ENCODE data around the gene DENND2A.
"Not testable (repeated sequence)": the region's sequence is repeated elsewhere in the genome, so short reads cannot be mapped to it uniquely, and the experiment has no call there.

The DENND2A gene

DNA sequence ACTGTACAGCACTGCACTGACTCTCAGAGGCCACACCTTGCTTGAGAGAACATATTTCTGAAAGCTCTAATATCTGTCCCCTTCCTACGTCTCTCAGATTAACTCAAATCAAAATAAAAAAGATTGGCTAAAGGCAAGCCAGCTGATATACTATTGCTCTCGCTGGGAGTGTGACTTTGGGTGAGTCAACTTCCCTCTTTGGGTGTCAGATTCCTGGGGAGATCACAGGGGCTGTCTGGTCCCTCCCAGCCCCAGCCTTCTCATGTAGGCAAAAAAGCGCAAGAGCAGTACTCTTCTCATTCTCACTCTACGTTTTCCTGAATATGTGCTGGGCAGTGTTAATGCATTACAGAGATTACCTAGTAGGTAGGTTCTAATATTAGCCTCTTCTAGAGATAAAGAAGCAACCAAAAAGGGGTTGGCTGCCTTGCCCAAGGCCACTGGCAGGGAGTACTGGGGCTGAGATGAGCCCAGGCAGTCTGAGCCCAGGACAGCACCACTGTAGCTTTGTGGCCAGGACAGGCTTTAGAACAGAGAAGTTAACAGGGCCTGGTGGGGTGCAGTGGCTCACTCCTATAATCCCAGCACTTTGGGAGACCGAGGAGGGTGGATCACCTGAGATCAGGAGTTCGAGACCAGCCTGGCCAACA is 9.1 kb upstream of the DENND2A start:
- in situ Hi-C loops (cut with MboI; ENCODE audit: low sequenced_read_pairs), result no loop called here

DNA sequence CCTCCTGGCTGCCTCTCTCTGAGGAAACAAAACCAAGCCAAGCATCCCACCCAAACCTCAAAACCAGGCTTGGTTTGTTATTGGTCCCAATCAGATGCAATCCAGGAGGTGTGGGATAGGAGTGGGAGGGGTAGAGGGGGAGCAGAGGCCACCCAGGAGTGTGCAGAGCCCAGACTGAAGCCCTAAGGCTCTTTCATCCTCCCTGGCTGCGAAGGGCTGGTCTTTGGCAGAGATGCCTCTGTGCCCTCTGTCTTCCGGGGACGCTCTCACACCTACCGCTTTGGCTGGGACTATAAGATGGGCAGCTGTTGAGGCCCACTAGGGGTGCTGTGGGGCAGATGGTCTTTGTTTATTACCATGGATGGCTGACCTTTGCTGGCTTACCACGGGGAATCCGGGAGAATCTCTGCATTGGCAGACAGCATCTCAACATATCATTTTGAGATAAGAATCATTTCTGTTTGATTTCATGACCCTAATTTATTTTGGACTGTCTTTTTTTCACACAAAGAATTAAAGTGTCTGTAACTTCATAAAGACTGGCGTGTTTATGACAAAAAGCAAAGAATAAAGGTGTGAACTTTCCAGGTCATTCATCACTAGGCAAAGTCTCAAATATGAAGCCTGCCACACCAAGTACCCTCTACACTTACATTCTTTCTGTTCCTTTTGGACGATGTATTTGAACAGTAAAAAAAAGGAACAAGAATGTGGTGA is 6.5 kb upstream of the DENND2A start:
- in situ Hi-C loops (cut with MboI; ENCODE audit: low sequenced_read_pairs), result no loop called here

DNA sequence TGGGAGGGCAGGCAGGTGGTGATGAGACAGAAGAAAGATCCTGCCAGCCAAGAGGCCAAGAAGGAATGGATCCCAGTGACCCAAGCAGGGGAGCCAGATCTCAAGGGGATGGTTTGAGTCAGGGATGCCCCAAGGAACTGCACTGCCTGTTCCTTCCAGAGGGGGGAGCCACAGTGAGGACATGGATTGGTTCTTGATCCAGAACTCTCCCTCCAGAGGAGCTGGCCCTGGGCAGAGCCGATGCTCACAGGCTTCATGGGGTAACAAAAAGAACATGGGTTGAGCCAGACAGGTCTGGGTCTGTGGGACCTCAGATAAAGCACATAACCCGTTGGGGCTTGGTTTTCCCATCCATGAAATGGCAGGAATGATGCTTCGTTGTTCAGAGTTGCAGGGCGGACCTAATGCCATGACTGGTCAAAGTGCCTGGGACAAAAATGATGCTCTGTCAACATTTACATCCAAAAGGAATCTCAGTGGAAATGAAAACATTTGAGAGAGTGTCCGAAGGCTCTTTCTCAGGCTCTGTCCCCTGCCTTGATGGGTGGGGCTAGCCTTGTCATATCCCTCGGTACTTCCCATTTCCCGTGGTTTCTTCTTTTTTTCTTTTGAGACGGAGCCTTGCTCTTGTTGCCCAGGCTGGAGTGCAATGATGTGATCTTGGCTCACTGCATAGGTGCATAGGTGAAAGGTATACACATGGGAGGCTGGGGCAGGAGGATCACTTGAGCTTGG is 4.7 kb upstream of the DENND2A start:
- in situ Hi-C loops (cut with MboI; ENCODE audit: low sequenced_read_pairs), result no loop called here

DNA sequence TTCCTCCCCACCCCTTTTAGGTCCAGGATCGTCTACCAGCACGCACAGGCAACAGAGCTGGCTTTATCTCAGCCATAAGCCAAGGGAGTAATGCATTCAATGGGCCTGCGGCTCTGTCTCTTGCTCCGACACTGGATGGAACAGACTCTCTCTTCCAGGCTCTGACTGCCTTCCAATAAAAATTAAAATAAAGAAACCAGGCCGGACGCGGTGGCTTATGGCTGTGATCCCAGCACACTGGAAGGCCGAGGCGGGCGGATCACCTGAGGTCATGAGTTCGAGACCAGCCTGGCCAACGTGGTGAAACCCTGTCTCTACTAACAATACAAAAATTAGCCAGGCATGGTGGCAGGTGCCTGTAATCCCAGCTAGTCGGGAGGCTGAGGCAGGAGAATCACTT is 4.1 kb upstream of the DENND2A start:
- in situ Hi-C loops (cut with MboI; ENCODE audit: low sequenced_read_pairs), result not testable (repeated sequence)

DNA sequence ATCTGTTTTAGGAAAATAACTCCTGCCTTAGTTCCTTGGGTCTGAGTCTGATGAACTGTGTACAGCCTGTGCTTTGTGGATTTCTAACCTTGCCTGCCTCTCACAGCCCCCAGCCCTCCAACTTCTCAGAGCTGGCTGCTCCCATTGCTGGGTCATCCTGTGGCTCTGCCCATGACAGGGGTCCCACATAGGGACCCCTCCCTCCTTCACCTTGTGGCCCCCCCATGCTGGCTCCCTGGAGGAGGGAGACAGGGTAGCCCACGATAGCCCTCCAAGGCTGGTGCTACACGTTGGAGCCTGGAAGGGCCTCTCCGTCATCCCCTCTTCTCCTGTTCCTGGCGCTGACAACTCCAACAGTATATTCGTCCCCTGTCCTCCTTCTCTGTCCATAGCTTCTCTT is 2.8 kb upstream of the DENND2A start:
- in situ Hi-C loops (cut with MboI; ENCODE audit: low sequenced_read_pairs), result no loop called here

DNA sequence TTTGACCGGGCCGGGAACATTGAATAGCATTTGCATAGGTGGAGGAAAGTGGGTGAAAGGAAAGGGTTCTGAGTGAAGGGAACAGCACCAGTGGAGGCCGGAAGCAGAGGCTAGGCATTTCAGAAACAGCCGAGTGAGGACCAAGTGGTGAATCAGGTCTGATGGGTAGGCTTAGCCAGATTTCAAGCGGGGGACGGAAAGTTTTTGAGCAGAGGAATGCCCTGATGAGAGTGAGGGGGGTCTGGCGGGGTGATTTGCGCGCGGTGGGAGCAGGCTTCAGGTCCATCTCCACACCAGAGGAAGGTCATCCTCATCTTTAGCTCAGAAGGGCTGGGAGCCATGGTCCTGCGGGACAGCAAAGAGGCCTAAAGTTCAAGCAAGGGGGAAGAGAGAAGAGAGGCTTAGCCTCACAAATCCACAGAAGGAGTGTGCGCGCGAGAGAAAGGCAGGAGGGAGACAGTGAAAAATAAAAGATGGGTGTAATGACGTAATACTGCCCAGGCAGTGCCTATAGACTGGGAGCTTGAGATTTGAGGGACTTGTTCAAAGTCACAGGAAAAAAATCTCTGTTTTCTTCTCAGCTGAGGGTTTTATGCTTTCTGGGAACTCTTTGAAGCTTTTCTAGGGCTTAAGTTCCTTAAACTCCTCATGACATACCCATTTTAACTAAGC is 1.0 kb upstream of the DENND2A start:
- in situ Hi-C loops (cut with MboI; ENCODE audit: low sequenced_read_pairs), result no loop called here

DNA sequence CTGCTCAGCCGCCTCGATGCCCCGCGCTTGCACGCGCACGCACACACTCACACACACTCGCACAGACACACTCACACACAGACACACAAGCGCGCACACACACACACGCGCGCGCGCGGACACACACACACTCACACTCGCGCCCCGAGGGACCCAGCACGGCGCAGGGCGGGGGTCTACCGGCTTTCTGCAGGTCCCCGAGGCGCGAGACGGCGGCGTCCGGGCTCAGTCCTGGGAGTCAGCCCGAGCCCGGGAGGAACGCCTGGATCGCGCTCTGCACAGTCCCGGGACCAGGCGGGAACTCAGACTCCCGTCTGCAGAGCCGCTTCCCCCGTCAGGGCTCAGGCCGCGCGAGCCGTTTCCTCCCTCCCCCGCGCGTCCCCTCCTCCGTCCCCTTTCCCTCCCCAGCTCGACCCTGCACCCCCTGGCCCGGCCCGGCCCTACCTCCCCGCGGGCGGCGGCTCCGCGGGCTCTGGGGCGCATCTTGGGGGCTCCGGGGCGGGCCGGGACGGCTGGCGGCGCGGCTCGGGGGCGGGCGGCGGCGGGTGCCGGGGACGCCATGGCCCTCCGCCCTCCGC is 464 bp downstream of the DENND2A start:
- in situ Hi-C loops (cut with MboI; ENCODE audit: low sequenced_read_pairs), result no loop called here

DNA sequence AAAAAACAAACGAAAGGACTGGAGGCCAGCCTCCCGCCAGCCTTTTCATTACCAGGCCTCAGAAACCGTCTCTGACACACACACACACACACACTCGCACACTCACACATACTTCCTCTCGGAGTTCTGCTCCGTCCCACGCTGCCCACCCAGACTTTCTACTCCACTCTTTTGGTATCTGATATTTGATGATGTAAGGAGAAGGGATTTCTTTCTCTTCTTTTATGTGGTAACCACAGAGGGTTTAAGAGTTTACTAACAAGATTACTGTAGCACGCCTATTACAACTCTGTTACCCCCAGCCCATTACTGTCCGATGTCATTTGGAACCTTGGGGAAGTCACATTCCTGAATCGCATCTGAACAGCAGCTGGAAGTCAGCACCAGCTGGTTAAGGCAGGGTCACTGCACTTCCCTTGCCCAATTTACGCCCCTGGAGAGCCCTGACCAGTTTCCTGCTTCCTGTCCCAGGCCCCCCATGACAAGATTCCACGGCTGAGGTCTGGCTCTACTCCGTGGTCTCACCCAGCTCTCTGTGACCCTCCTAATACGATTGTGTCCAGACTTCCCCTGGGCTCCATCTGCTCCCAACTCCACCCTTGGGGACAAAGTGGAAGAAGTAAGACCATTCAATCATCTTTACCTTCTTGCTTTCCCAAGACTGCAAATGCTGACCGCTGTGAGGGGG is 1.1 kb downstream of the DENND2A start:
- in situ Hi-C loops (cut with MboI; ENCODE audit: low sequenced_read_pairs), result no loop called here

DNA sequence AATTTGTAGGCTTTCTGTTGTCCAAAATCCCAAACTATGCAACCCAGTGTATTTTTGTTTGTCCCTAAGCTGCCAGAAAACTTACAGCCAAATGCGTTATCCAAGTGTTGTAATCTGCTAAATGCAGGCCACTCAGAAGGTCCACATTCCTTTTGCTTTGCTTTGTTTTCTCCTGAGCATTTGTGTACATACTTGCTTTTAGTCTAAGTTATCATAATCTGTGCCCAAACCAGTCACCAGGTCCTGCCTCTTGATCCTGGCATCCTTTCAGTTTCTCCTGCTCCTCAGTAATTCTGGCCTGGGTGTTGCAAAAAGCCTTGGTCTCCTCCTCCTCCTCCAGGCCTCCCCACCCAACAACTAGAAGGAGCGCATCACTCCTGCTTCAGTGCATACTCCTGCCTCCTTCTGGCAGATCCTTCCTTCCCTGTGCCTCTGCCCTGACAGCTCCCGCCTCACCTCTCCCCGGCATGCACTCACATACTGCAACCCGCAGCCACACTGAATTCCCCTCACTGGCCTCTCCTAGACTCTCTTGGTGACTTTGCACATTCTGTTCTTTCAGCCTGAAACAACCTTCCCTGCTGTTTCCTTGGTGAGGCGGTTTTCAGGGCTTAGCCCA is 2.3 kb downstream of the DENND2A start:
- in situ Hi-C loops (cut with MboI; ENCODE audit: low sequenced_read_pairs), result no loop called here

DNA sequence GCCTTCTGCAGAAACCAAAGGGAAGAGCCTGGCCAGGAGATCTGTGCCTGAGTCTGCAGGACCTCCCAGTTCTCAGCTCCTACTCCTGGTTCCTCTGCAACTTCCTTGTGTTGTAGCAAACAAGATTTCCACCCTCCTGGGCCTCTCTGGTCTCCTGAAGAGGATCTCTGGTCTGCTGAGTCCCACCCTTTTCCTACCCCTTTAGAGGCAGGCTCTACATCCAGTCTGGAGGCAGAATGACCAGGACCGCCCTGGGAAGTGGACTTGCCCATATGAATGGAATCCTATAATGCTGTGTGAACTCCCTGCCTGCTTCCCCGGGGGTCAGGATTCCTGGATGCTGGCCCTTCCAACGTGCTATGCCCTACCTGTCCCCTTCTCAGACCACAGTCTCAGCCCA is 3.2 kb downstream of the DENND2A start:
- in situ Hi-C loops (cut with MboI; ENCODE audit: low sequenced_read_pairs), result no loop called here

DNA sequence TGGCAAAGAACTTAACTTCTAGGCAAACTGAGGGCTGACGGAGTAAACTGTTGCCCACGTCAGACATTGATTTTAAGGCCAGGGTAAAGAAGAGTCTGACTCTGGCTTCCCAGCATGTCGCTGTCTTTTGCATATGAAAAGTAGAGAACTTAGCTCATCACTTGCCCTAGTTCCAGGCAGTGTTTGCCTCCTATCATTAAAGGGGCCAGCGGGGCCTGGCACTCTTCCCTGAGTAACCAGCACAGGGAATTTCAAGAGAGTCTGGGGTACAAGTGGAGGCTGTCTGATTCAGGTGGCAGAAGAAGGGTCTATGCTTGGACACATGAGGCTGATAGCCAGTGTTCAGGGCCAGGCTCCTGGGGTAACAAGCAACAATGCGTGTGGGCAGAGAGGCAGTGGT is 4.8 kb downstream of the DENND2A start:
- in situ Hi-C loops (cut with MboI; ENCODE audit: low sequenced_read_pairs), result no loop called here

DNA sequence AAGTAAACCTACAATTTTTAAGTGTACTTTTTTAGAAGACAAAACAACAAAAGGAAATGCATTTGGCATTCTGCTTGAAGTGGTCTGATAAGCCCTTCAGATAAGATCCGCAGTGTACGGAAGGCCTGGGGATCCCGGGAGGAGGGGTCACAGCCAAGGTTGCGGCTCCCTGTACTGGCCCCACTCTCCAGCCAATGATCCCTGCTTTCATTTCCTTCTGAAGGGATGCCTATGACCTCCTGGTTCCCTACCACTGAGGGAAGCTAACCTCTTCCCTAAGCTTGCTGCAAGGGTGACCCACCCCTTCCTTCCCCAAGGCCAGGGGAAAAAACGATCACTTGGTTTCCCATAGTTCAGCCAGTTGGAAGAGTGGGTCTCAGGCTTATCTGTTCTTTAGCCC is 5.3 kb downstream of the DENND2A start:
- in situ Hi-C loops (cut with MboI; ENCODE audit: low sequenced_read_pairs), result no loop called here

DNA sequence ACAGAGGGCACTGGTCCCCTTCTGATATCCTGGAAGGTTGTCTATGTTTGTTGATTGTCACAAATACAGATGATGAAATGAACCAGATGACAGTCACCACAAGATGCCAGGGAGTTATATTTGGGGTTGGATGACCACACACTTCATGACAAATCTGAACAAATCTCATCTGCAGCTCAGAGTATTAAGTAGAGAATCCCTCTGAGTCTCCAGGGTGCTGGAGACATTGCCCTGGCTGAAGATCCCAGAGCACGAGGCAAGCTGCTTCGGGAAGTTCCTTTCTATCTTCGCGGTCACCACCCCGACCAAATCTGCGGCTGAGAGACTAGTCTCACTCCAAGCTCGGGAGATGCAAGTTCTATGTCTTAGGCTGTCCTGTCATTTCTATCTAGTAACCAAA is 9.0 kb downstream of the DENND2A start:
- in situ Hi-C loops (cut with MboI; ENCODE audit: low sequenced_read_pairs), result no loop called here

DNA sequence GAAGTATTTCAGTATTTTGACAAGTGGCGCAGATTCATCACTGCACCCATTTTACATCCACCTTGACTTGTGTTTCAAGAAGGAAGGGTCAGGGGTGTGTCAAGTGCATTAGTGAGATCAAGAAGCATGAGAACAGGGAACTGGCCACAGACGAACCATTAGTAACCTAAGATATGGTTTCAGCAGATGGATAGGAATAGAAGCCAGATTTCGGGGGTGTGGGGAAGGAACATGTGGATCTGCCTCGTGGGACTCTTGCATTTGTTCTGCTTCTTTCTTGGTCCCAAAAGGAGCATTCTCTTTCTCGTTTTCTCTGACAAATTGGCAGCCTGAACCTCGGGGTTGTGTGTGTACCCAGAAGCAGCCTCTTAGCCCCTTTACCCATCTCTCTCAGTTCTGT is 9.6 kb downstream of the DENND2A start:
- in situ Hi-C loops (cut with MboI; ENCODE audit: low sequenced_read_pairs), result no loop called here

DNA sequence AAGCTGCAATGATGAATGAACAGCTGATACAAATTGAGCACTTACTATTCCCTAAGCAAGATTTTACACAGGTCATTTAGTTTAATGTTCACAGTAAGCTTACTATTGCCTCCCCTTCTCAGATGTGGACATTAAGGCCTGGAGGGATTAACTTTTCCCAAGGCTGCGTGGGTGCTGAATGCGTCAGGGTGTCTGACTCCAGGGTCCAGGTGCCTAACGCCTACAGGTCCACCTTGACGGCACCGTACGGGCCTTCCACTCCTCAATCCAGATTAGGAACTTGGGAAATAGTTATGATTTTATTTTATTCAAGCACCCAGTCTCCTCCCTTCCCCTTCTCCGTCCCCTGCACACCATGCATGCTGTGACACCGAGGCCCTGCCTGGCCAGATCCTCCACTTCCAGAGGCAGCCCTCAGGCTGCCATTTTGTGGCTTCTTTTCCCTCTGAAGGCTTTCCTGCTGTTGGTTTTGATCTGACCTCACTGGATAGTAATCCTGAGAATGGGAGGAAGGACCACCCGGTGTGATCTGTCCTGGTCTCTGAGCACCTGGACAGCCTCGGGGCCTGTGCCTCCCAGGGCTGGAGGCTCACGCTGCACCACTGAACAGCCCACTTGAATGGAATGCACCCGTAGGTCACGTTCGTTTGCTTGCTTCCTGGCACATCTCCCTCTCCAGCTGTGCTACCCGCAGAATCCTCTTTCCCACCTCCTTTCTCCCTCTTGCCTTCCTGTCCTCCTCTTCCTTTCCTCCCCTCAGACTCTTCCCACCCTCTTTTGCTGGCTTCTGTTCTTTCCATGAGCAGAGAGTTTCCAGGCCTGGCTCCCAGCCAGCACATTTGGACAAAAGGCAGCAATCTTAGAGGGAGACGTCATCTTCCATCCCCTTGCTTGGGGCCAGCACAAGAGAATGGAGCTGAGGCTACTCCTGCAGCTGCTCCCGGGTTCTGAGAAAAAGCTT is 14.4 kb downstream of the DENND2A start:
- in situ Hi-C loops (cut with MboI; ENCODE audit: low sequenced_read_pairs), result no loop called here

DNA sequence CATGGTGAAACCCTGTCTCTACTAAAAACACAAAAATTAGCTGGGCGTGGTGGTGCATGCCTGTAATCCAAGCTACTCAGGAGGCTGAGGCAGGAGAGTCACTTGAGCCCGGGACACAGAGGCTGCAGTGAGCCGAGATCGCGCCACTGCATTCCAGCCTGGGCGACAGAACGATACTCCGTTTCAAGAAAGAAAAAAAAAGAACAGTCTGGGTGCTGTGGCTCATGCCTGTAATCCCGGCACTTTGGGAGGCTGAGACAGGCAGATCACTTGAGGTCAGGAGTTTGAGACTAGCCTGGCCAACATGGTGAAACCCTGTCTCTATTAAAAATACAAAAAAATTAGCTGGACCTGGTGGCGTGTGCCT is 15.4 kb downstream of the DENND2A start:
- in situ Hi-C loops (cut with MboI; ENCODE audit: low sequenced_read_pairs), result not testable (repeated sequence)

DNA sequence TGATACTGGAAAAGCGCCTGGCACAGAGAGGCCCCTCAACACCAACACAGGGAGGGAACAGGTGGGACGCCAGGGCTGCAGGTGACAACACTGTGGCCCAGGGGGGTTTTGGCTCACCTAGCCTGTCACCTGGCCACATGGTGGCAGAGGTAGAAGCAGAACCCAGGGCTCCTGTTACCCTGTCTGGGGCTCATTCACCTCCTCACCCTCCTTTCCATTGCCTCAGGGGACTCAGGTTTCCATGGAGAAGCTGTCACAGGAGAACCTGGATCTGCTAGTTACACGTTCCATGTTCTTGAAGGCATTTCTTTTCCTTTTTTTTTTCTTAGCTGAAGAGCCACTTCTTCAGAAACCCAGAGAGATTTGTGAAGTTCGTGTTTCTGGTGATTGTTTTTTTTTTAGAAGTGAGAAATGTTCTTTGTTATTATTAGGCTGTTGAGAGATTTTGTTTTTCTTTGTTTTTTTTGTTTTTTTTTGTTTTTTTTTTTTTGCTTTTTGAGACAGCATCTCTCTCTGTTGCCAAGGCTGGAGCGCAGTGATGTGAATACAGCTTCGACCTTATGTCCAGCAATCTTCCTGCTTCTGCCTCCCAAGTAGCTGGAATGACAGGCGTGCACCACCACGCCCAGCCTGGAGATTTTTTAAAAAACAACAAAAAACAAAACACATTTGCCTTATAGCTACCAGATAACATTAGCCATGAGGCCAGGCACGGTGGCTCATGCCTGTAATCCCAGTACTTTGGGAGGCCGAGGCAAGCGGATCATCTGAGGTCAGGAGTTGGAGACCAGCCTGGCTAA is 16.0 kb downstream of the DENND2A start:
- in situ Hi-C loops (cut with MboI; ENCODE audit: low sequenced_read_pairs), result no loop called here

DNA sequence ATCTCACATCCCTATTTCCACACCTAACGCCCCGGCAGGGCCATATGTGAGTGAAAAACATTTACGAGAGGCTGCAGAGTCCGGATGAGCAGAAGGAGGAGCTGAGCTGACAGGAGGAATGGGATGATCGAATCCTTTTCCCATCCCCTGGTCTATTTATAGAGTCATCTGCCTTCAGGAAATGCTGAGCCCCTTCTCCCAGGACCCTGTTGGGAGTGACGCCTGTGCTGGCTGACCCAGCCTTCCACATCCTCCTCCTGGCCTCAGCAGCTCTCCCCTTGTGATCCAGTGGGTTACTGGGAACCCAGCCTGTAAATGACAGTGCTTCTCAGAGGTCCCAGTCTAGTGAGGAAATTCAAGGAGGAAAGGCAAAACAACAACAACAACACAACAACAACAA is 16.6 kb downstream of the DENND2A start:
- in situ Hi-C loops (cut with MboI; ENCODE audit: low sequenced_read_pairs), result no loop called here
